GM12891 (cell line): ENCODE results near the gene TSPAN9.

ENCODE experiments used
- PAX5 ChIP-seq: IDR thresholded peaks from 2 replicates; pipeline ENCODE4 v1.6.1; 2011; ENCODE audit warnings: low read length, moderate library complexity, mild to moderate bottlenecking; ENCODE audit not compliant: insufficient read depth, severe bottlenecking
- POLR2A ChIP-seq: IDR thresholded peaks from 2 replicates; pipeline ENCODE4 v1.6.1; 2011; ENCODE audit warnings: low read depth, low read length, control low read depth
- POLR2AphosphoS5 ChIP-seq: IDR thresholded peaks from 2 replicates; pipeline ENCODE4 v1.6.1; 2011; ENCODE audit warnings: low read depth, low read length, control low read depth
- POU2F2 ChIP-seq: IDR thresholded peaks from 2 replicates; pipeline ENCODE4 v1.6.1; 2011; ENCODE audit warnings: low read depth, mild to moderate bottlenecking, control low read depth, low read length, moderate library complexity
- SPI1 ChIP-seq: IDR thresholded peaks from 2 replicates; pipeline ENCODE4 v1.6.1; 2011; ENCODE audit warnings: low read depth, low read length, control low read depth
- TAF1 ChIP-seq: IDR thresholded peaks from 2 replicates; pipeline ENCODE4 v1.6.1; 2011; ENCODE audit warnings: low read depth, low read length, control low read depth

- TF ChIP-seq POLR2AphosphoS5 (no peak), POLR2A (no peak), SPI1 (no peak), TAF1 (no peak), POU2F2 (no peak), PAX5 (no peak)
Measured at GRCh38 chr12:3170423-3171194, 93.4 kb downstream of the TSPAN9 start.
